Central memory CD8-positive, alpha-beta T cell (primary cell): ENCODE data around the gene LIPM.

Experiments used
- ATAC-seq: fragments of 150-1000 bp; cut with Tn5 transposase; replicated peaks from 2 replicates; pipeline ENCODE4 v1.10.0; 2022; ENCODE audit warnings: mild to moderate bottlenecking, moderate FRiP score, moderate number of reproducible peaks; ENCODE audit not compliant: poor library complexity, severe bottlenecking; ENCODE audit errors: extremely low read depth
- DNase-seq, 2 donors: peaks; one replicate each; pipeline ENCODE4 v3.0.0; 2021; ENCODE audit warnings: low spot score in 2 of 2
- H3K27ac Mint-ChIP-seq: one replicate; pipeline ENCODE4 v1.8.0; 2022; ENCODE audit warnings: low read depth, mild to moderate bottlenecking, moderate library complexity, mixed read lengths
- H3K27me3 Mint-ChIP-seq: one replicate; pipeline ENCODE4 v1.8.0; 2022; ENCODE audit warnings: mixed read lengths
- H3K36me3 Mint-ChIP-seq: one replicate; pipeline ENCODE4 v1.8.0; 2022; ENCODE audit warnings: mild to moderate bottlenecking, moderate library complexity, mixed read lengths; ENCODE audit not compliant: insufficient read depth
- H3K4me1 Mint-ChIP-seq: one replicate; pipeline ENCODE4 v1.8.0; 2022; ENCODE audit warnings: mixed read lengths
- H3K4me3 Mint-ChIP-seq: one replicate; pipeline ENCODE4 v1.8.0; 2022; ENCODE audit warnings: mild to moderate bottlenecking, moderate library complexity, mixed read lengths
- H3K9me3 Mint-ChIP-seq: one replicate; pipeline ENCODE4 v1.8.0; 2022; ENCODE audit warnings: mixed read lengths

Gene LIPM, protein sequence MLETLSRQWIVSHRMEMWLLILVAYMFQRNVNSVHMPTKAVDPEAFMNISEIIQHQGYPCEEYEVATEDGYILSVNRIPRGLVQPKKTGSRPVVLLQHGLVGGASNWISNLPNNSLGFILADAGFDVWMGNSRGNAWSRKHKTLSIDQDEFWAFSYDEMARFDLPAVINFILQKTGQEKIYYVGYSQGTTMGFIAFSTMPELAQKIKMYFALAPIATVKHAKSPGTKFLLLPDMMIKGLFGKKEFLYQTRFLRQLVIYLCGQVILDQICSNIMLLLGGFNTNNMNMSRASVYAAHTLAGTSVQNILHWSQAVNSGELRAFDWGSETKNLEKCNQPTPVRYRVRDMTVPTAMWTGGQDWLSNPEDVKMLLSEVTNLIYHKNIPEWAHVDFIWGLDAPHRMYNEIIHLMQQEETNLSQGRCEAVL

DNA sequence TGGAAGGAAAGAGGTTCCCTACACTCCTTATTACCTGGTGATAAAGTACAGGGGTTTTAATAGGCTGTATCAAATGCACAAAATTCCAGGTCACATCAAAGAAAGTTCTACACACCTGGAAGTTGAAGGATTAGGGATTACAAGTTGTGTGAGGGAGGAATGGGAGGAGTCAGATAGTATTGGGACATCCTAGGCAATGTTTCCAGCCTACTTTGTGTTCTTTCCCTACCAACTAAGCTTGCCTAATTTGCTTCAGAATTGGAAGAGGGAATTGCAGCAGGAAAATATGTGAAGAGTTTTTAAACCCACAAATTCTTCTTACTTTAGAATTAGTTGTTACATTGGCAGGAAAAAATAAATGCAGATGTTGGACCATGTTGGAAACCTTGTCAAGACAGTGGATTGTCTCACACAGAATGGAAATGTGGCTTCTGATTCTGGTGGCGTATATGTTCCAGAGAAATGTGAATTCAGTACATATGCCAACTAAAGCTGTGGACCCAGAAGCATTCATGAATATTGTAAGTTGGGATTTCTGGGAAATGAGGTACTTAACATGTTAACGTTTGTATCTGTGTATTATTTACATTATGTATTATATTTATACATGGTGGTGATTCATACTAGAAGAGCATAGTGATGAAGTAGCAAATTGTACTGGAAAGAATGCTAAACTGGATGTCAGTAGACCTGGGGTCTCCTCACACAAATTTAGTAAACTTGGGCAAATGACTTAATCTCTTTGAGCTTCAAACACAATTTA lies at the start of gene LIPM:
TSS of gene LIPM (plus strand) at position 208 of the 763 bp plus-strand sequence. CDS start at position 375, 167 bp downstream.
- no peak within 1 kb of the TSS for H3K27ac Mint-ChIP-seq
- H3K9me3 Mint-ChIP-seq, result no peaks in the 10 kb centered on the region
- H3K27me3 Mint-ChIP-seq, result no peaks in the 10 kb centered on the region
- H3K4me1 Mint-ChIP-seq, result no peaks in the 10 kb centered on the region
- no peaks in the 10 kb centered on the region for H3K36me3 Mint-ChIP-seq
- ATAC-seq (no peak), DNase-seq (no peak)
- no peak within 1 kb of the TSS for H3K4me3 Mint-ChIP-seq

GRCh38 chr10:88754287-88754686 lies 48.2 kb upstream of the LIPM start:
- DNase-seq (no peak), ATAC-seq (no peak)
- Mint-ChIP-seq H3K4me3 (no peak overlapping the region), H3K9me3 (no peaks in the 10 kb centered on the region), H3K4me1 (no peaks in the 10 kb centered on the region), H3K27me3 (no peaks in the 10 kb centered on the region), H3K27ac (no peak overlapping the region), H3K36me3 (no peaks in the 10 kb centered on the region)

GRCh38 chr10:88755753-88756152 lies 46.8 kb upstream of the LIPM start:
- Mint-ChIP-seq H3K4me1 (peaks cover 7% of the 10 kb centered on the region), H3K9me3 (no peaks in the 10 kb centered on the region), H3K27ac (no peak overlapping the region), H3K36me3 (no peaks in the 10 kb centered on the region), H3K4me3 (no peak overlapping the region), H3K27me3 (no peaks in the 10 kb centered on the region)
- ATAC-seq (no peak), DNase-seq (no peak)

DNA sequence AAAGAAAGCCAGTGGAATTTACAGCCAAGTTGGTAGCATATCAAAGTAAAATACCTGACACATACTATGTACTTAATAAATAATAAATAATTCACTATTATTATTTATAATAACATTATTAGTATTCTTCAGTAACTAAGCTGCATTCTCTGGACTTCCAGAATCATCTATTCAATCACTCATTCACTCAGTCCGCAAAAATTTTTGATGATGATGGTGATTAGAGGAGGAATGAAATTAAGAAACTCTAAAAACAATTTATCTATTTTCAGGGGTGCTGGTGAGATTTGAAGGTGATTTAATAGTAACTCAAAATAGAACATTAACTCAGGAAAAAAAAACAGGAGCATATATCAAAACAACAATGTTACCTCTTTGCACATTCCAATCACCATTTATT lies 45.9 kb upstream of the LIPM start:
- H3K9me3 Mint-ChIP-seq, result no peaks in the 10 kb centered on the region
- H3K4me1 Mint-ChIP-seq, result peaks cover 7% of the 10 kb centered on the region
- H3K27me3 Mint-ChIP-seq, result no peaks in the 10 kb centered on the region
- no peak for DNase-seq
- H3K4me3 Mint-ChIP-seq, result no peak overlapping the region
- no peak for ATAC-seq
- H3K36me3 Mint-ChIP-seq, result no peaks in the 10 kb centered on the region
- H3K27ac Mint-ChIP-seq, result no peak overlapping the region

DNA sequence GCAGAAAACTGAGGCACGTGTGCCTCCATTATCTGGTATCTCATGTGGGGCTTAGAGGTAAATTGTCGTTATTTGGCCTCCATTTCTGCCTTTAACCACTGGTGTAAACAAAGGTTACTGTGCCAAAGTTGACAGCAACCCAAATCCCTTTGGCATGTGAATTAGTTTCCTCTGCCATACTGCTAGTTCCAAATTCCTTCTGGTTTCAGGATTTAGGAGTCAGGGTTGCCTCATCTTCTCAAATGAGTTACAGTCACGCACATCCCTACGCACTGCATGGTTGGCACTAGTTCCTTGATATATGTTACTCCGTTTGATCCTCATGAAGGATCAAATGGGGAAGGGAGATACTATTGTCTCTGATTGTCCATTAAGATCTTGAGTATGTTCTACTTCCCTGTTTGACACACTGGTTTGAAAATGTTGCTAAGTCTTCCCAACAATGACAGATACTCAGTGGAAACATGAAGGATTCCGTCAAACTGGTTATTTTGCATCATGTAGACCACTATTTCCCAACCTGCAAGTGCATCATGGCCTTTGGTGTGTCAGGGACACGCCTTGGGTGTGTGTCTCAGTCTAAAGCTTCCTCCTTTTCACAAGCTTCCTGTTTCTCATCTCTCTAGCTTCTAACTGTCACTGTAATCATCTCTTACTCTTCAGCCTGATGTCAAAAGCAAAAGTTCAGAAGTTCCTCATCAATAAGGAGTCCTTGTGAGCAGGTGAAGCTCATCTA lies 43.0 kb upstream of the LIPM start, which contains the start of gene LIPN:
TSS of gene LIPN (plus strand) at position 655 of the 736 bp plus-strand sequence. CDS start 1,386 bp downstream, outside the sequence.
- H3K4me3 Mint-ChIP-seq, result no peak within 1 kb of the TSS
- ATAC-seq, result no peak
- no peaks in the 10 kb centered on the region for H3K9me3 Mint-ChIP-seq
- H3K27me3 Mint-ChIP-seq, result no peaks in the 10 kb centered on the region
- DNase-seq, result no peak
- H3K27ac Mint-ChIP-seq, result no peak within 1 kb of the TSS
- H3K4me1 Mint-ChIP-seq, result peaks cover 7% of the 10 kb centered on the region
- no peaks in the 10 kb centered on the region for H3K36me3 Mint-ChIP-seq

- Mint-ChIP-seq H3K4me3 (no peak overlapping the region), H3K27me3 (no peaks in the 10 kb centered on the region), H3K4me1 (peaks cover 7% of the 10 kb centered on the region), H3K9me3 (no peaks in the 10 kb centered on the region), H3K36me3 (no peaks in the 10 kb centered on the region), H3K27ac (no peak overlapping the region)
- DNase-seq (no peak), ATAC-seq (no peak)
Measured at GRCh38 chr10:88762906-88763305, 39.6 kb upstream of the LIPM start.

GRCh38 chr10:88763441-88763840 lies 39.1 kb upstream of the LIPM start:
- H3K27me3 Mint-ChIP-seq, result no peaks in the 10 kb centered on the region
- H3K4me1 Mint-ChIP-seq, result peaks cover 7% of the 10 kb centered on the region
- H3K36me3 Mint-ChIP-seq, result no peaks in the 10 kb centered on the region
- DNase-seq (no peak), ATAC-seq (no peak)
- H3K4me3 Mint-ChIP-seq, result no peak overlapping the region
- H3K27ac Mint-ChIP-seq, result no peak overlapping the region
- no peaks in the 10 kb centered on the region for H3K9me3 Mint-ChIP-seq

DNA sequence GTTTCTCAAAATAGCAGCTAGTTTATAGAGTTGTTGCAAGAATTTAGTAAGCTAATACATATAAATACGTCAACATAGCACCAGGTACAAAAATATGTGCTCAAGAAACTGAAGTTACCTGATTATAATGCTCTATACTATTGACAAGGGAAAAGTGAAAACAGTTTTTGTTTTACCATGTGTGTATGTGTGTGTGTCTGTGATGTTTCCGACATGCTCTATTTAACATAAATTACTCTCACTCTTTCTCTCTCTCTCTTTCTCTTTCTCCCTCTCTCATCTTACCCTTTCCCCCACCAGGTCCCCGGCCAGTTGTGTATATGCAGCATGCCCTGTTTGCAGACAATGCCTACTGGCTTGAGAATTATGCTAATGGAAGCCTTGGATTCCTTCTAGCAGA lies 38.4 kb upstream of the LIPM start:
- no peaks in the 10 kb centered on the region for H3K27me3 Mint-ChIP-seq
- H3K4me3 Mint-ChIP-seq, result no peak overlapping the region
- no peaks in the 10 kb centered on the region for H3K9me3 Mint-ChIP-seq
- no peaks in the 10 kb centered on the region for H3K36me3 Mint-ChIP-seq
- peaks cover 7% of the 10 kb centered on the region for H3K4me1 Mint-ChIP-seq
- H3K27ac Mint-ChIP-seq, result no peak overlapping the region
- no peak for ATAC-seq
- no peak for DNase-seq

DNA sequence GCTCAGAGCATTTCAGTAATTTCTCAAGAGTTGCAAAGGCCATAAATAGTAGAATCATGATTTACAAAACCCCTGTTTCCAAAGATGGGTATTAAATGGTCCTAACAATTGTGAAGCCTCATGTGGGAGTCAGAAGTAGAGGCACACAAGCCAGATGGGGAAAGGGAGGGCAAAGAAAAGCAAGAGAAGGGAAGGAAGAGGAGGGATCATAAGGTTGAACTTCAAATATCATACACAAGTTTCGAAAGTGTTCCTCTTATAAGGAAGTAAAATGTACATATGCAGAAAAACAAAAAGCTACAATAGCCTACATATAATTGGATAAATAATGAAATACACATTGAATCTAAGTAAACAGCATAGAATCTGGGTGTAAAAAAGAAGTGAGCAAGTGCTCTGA lies 36.7 kb upstream of the LIPM start:
- Mint-ChIP-seq H3K4me3 (no peak overlapping the region), H3K36me3 (no peaks in the 10 kb centered on the region), H3K9me3 (no peaks in the 10 kb centered on the region), H3K27ac (no peak overlapping the region), H3K4me1 (no peaks in the 10 kb centered on the region), H3K27me3 (no peaks in the 10 kb centered on the region)
- DNase-seq (no peak), ATAC-seq (no peak)

- no peak overlapping the region for H3K27ac Mint-ChIP-seq
- no peaks in the 10 kb centered on the region for H3K27me3 Mint-ChIP-seq
- ATAC-seq, result no peak
- DNase-seq, result no peak
- peaks cover 2% of the 10 kb centered on the region for H3K36me3 Mint-ChIP-seq
- H3K4me3 Mint-ChIP-seq, result no peak overlapping the region
- no peaks in the 10 kb centered on the region for H3K9me3 Mint-ChIP-seq
- H3K4me1 Mint-ChIP-seq, result no peaks in the 10 kb centered on the region
Measured at GRCh38 chr10:88769384-88769783, 33.1 kb upstream of the LIPM start.

GRCh38 chr10:88781206-88781605 lies 21.3 kb upstream of the LIPM start:
- ATAC-seq (no peak), DNase-seq (no peak)
- peaks cover 10% of the 10 kb centered on the region for H3K4me1 Mint-ChIP-seq
- no peak overlapping the region for H3K27ac Mint-ChIP-seq
- no peak overlapping the region for H3K4me3 Mint-ChIP-seq
- H3K9me3 Mint-ChIP-seq, result no peaks in the 10 kb centered on the region
- H3K27me3 Mint-ChIP-seq, result no peaks in the 10 kb centered on the region
- H3K36me3 Mint-ChIP-seq, result no peaks in the 10 kb centered on the region

DNA sequence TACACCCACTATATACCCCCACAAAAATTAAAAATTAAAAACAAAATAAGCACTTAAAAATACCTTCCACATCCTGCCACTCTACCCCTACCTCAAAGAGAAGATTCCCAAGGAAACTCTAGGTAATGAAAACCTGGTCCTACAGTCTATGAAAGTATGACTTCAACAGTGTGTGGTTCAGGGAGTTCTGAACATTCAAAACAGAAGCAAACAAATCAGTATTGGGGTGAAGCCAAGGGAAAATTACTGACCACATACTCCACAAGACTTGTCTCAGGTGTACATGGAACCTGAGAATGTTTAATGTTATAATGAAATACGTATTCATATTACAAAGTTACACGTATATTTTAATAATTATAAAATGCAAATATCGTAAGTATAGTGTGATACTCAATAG lies 20.3 kb upstream of the LIPM start:
- Mint-ChIP-seq H3K4me1 (peaks cover 10% of the 10 kb centered on the region), H3K36me3 (no peaks in the 10 kb centered on the region), H3K9me3 (no peaks in the 10 kb centered on the region), H3K4me3 (no peak overlapping the region), H3K27ac (no peak overlapping the region), H3K27me3 (no peaks in the 10 kb centered on the region)
- DNase-seq, result no peak
- ATAC-seq, result no peak
